Astrocyte (in vitro differentiated cells and primary cell): Measurements from ENCODE around the gene GCHFR.

Source experiments
- EZH2 ChIP-seq: IDR thresholded peaks from 2 replicates; pipeline ENCODE4 v1.6.1; 2012; ENCODE audit warnings: mild to moderate bottlenecking, low read length, inconsistent platforms; ENCODE audit not compliant: insufficient read depth
- TF ChIP-seq, protein P1 (sequence below): IDR thresholded peaks from 2 replicates; pipeline ENCODE4 v1.5.1; 2011; ENCODE audit warnings: low read depth, mild to moderate bottlenecking, inconsistent platforms, low read length, moderate library complexity; ENCODE audit not compliant: insufficient read depth

GRCh38 chr15:40723919-40724318 is 39.9 kb upstream of the GCHFR start:
- TF ChIP-seq, protein P1, sequence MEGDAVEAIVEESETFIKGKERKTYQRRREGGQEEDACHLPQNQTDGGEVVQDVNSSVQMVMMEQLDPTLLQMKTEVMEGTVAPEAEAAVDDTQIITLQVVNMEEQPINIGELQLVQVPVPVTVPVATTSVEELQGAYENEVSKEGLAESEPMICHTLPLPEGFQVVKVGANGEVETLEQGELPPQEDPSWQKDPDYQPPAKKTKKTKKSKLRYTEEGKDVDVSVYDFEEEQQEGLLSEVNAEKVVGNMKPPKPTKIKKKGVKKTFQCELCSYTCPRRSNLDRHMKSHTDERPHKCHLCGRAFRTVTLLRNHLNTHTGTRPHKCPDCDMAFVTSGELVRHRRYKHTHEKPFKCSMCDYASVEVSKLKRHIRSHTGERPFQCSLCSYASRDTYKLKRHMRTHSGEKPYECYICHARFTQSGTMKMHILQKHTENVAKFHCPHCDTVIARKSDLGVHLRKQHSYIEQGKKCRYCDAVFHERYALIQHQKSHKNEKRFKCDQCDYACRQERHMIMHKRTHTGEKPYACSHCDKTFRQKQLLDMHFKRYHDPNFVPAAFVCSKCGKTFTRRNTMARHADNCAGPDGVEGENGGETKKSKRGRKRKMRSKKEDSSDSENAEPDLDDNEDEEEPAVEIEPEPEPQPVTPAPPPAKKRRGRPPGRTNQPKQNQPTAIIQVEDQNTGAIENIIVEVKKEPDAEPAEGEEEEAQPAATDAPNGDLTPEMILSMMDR: no peak
- TF ChIP-seq EZH2: no peak
